GM19351 (cell line): Measurements from ENCODE around the gene HKDC1.

Experiments used
- ATAC-seq: cut with Tn5 transposase; IDR thresholded peaks from one replicate; pipeline ENCODE4 v1.9.1; 2021; ENCODE audit warnings: mild to moderate bottlenecking, moderate library complexity; ENCODE audit not compliant: unreplicated experiment

HKDC1 gene

GRCh38 chr10:69215405-69216171 lies 4.5 kb upstream of the HKDC1 start:
- no peak for ATAC-seq

- ATAC-seq = no peak
These were observed 3.5 kb upstream of the HKDC1 start for GRCh38 chr10:69216577-69217118.

- no peak for ATAC-seq
These were observed 2.9 kb upstream of the HKDC1 start for GRCh38 chr10:69217119-69217754.

- no peak for ATAC-seq
These were observed 1.3 kb upstream of the HKDC1 start for GRCh38 chr10:69218831-69219230.

- no peak for ATAC-seq
These were observed 375 bp downstream of the HKDC1 start for GRCh38 chr10:69220507-69220906.

- ATAC-seq = peak; percentile 98
These were observed 2.3 kb downstream of the HKDC1 start for GRCh38 chr10:69222157-69223027.

- no peak for ATAC-seq
These were observed 2.9 kb downstream of the HKDC1 start for GRCh38 chr10:69223028-69223342.

- ATAC-seq = no peak
These were observed 4.9 kb downstream of the HKDC1 start for GRCh38 chr10:69224862-69225657.

GRCh38 chr10:69225681-69226080 lies 5.5 kb downstream of the HKDC1 start:
- no peak for ATAC-seq

- no peak for ATAC-seq
These were observed 6.9 kb downstream of the HKDC1 start for GRCh38 chr10:69226919-69227450.

GRCh38 chr10:69228151-69228550 lies 8.0 kb downstream of the HKDC1 start:
- no peak for ATAC-seq

- ATAC-seq = no peak
These were observed 9.4 kb downstream of the HKDC1 start for GRCh38 chr10:69229616-69229916.

GRCh38 chr10:69230128-69230527 lies 10.0 kb downstream of the HKDC1 start:
- ATAC-seq = no peak

- ATAC-seq = no peak
These were observed 12.1 kb downstream of the HKDC1 start for GRCh38 chr10:69232252-69232651.

GRCh38 chr10:69232736-69233480 lies 12.8 kb downstream of the HKDC1 start:
- no peak for ATAC-seq

- ATAC-seq = no peak
These were observed 14.3 kb downstream of the HKDC1 start for GRCh38 chr10:69234447-69234846.

- ATAC-seq = peak; percentile 93
These were observed 17.5 kb downstream of the HKDC1 start for GRCh38 chr10:69237528-69238159.

- no peak for ATAC-seq
These were observed 19.0 kb downstream of the HKDC1 start for GRCh38 chr10:69239136-69239535.

- ATAC-seq = no peak
These were observed 19.8 kb downstream of the HKDC1 start for GRCh38 chr10:69239816-69240434.
